DOHH2 (cell line): ENCODE results near the gene FAM149B1.

Experiments used
- CTCF ChIP-seq: fragments of 200-600 bp; sonication (generic); IDR thresholded peaks from one replicate; pipeline ENCODE4 v1.5.1; 2014; ENCODE audit warnings: antibody characterized with exemption, mild to moderate bottlenecking, low read depth, low read length; ENCODE audit not compliant: poor library complexity, severe bottlenecking
- EZH2phosphoT487 ChIP-seq: fragments of 200-600 bp; sonication (generic); IDR thresholded peaks from 2 replicates; pipeline ENCODE4 v1.6.1; 2017; ENCODE audit warnings: borderline replicate concordance, mild to moderate bottlenecking, antibody characterized with exemption, low read length, moderate library complexity, mixed read lengths

DNA sequence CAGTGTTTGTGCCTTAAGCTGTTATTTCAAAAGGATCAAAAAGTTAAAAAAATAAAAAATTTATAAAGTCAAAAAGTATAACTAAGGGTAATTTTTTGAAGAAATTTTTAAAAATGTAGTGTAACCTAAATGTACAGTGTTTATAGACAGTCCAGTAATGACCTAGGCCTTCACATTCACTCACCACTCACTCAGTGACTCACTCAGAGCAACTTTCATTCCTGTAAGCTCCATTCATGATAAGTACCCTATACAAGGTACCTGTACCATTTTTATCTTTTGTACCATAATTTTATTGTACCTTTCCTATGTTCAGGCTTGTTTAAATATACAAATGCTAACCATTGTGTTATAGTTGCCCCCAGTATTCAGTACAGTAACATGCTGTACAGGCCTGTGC is 57.6 kb downstream of the FAM149B1 start:
- TF ChIP-seq CTCF (no peak), EZH2phosphoT487 (no peak)
